Stimulated activated CD8-positive, alpha-beta memory T cell treated with anti-CD3 and anti-CD28 coated beads, Interleukin-12 subunit alpha, Interleukin-12 subunit beta, amount 100 ng/mL, for 24 hours (primary cell): ENCODE data around the gene XCR1.

Source experiments
- DNase-seq: peaks from one replicate; pipeline ENCODE4 v3.0.0-alpha.2; 2020; ENCODE audit errors: extremely low read depth

Gene XCR1

GRCh38 chr3:45984331-45985312 is 42.7 kb downstream of the XCR1 start:
- no peak for DNase-seq

- DNase-seq = no peak
Observed at GRCh38 chr3:45983770-45984169, 43.5 kb downstream of the XCR1 start.

GRCh38 chr3:45981346-45982074 is 45.8 kb downstream of the XCR1 start:
- DNase-seq = no peak

- no peak for DNase-seq
Observed at GRCh38 chr3:45980819-45981218, 46.5 kb downstream of the XCR1 start.

- DNase-seq = no peak
Observed at GRCh38 chr3:45980229-45980813, 47.0 kb downstream of the XCR1 start.

- DNase-seq = no peak
Observed at GRCh38 chr3:45979378-45979777, 47.9 kb downstream of the XCR1 start.

GRCh38 chr3:45978006-45978761 is 49.1 kb downstream of the XCR1 start:
- no peak for DNase-seq

GRCh38 chr3:45976191-45977091 is 50.8 kb downstream of the XCR1 start:
- no peak for DNase-seq

GRCh38 chr3:45975686-45976085 is 51.6 kb downstream of the XCR1 start:
- no peak for DNase-seq

GRCh38 chr3:45974686-45975085 is 52.6 kb downstream of the XCR1 start:
- DNase-seq = no peak

GRCh38 chr3:45972534-45973402 is 54.5 kb downstream of the XCR1 start:
- no peak for DNase-seq

- no peak for DNase-seq
Observed at GRCh38 chr3:45969953-45970352, 57.3 kb downstream of the XCR1 start.

GRCh38 chr3:45969116-45969515 is 58.2 kb downstream of the XCR1 start:
- no peak for DNase-seq

- DNase-seq = no peak
Observed at GRCh38 chr3:45968706-45969105, 58.6 kb downstream of the XCR1 start.

GRCh38 chr3:45968149-45968548 is 59.1 kb downstream of the XCR1 start:
- no peak for DNase-seq

GRCh38 chr3:45967724-45968123 is 59.6 kb downstream of the XCR1 start:
- no peak for DNase-seq
